Colonic mucosa (tissue), 4 donors: ENCODE measurements around the gene HJV. TPM values are rescaled to one million over a fixed set of nuclear protein-coding genes. Genes with fewer than 3 reads are reported as not detected.

Experiments
- DNase-seq: peaks from one replicate; pipeline ENCODE4 v3.0.0-alpha.2; 2020
- H3K27ac ChIP-seq: fragments of 200-600 bp; one replicate; pipeline ENCODE4 v1.8.0; 2021
- H3K27me3 ChIP-seq: fragments of 200-600 bp; one replicate; pipeline ENCODE4 v1.8.0; 2021
- H3K36me3 ChIP-seq: fragments of 200-600 bp; one replicate; pipeline ENCODE4 v1.8.0; 2021
- H3K4me1 ChIP-seq: fragments of 200-600 bp; one replicate; pipeline ENCODE4 v1.8.0; 2021; ENCODE audit warnings: mild to moderate bottlenecking
- H3K4me3 ChIP-seq: fragments of 200-600 bp; one replicate; pipeline ENCODE4 v1.8.0; 2021
- H3K9ac ChIP-seq, 2 donors: one replicate each; pipeline ENCODE4 v1.7.0; 2013; ENCODE audit warnings: control low read depth in 2 of 2, low read depth in 2 of 2, low read length in 2 of 2
- H3K9me3 ChIP-seq: fragments of 200-600 bp; one replicate; pipeline ENCODE4 v1.8.0; 2021
- intact Hi-C: fragments of 100-400 bp; cut with DNase I; formaldehyde crosslinking; loops from one replicate; pipeline ENCODE4 v1.14.1; 2022
- total RNA-seq, 2 donors: library from RNA; stranded (reverse); fragmentation: NEBNext Ultra II Directional in 1 of 2; extraction: Animal tissue kit (Norgen Biotek cat#: 25700) in 1 of 2; gene quantifications; one replicate each; pipeline ENCODE4 v1.2.1, GENCODE V29; 2021
- TF ChIP-seq, protein P1 (sequence below): fragments of 200-600 bp; IDR thresholded peaks from one replicate; pipeline ENCODE4 v1.8.0; 2022; ENCODE audit warnings: antibody characterized with exemption, mild to moderate bottlenecking
- donor health status: healthy.
- donor health status: DM: no; HTN: no; CAD: no.
- donor health status: DM: no; HTN: no; CAD: no.

HJV gene
- total RNA-seq, 2 donors from 2014 or later: not detected

DNA sequence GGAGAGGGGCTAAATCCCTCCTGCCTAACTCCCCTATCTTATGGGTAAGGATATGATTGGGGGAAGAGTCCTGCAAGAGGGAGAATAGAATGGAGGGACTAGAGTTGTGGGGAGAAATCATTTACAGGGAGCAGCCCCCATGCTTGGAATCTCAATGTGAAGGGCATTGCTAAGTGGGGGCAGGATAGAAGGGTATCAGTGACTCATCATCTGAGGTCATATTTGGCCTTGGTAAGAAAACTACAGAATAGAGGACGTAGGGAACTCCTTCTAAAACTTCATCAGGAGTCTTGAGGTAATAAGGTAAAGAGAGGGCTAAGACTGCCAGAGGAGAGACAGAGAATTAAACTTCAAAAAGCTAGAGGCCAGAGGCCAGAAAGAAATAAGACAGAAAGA, 487 bp downstream of the HJV start:
- no peak overlapping the region for H3K27ac ChIP-seq
- H3K4me1 ChIP-seq: no peaks in the 10 kb centered on the region
- H3K4me3 ChIP-seq: no peak overlapping the region
- intact Hi-C loops: no loop called here
- DNase-seq: no peak
- H3K9me3 ChIP-seq: no peaks in the 10 kb centered on the region
- TF ChIP-seq, protein P1, sequence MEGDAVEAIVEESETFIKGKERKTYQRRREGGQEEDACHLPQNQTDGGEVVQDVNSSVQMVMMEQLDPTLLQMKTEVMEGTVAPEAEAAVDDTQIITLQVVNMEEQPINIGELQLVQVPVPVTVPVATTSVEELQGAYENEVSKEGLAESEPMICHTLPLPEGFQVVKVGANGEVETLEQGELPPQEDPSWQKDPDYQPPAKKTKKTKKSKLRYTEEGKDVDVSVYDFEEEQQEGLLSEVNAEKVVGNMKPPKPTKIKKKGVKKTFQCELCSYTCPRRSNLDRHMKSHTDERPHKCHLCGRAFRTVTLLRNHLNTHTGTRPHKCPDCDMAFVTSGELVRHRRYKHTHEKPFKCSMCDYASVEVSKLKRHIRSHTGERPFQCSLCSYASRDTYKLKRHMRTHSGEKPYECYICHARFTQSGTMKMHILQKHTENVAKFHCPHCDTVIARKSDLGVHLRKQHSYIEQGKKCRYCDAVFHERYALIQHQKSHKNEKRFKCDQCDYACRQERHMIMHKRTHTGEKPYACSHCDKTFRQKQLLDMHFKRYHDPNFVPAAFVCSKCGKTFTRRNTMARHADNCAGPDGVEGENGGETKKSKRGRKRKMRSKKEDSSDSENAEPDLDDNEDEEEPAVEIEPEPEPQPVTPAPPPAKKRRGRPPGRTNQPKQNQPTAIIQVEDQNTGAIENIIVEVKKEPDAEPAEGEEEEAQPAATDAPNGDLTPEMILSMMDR: no peak
- peaks cover 16% of the 10 kb centered on the region for H3K27me3 ChIP-seq
- H3K9ac ChIP-seq: no peak overlapping the region
- H3K36me3 ChIP-seq: no peaks in the 10 kb centered on the region

DNA sequence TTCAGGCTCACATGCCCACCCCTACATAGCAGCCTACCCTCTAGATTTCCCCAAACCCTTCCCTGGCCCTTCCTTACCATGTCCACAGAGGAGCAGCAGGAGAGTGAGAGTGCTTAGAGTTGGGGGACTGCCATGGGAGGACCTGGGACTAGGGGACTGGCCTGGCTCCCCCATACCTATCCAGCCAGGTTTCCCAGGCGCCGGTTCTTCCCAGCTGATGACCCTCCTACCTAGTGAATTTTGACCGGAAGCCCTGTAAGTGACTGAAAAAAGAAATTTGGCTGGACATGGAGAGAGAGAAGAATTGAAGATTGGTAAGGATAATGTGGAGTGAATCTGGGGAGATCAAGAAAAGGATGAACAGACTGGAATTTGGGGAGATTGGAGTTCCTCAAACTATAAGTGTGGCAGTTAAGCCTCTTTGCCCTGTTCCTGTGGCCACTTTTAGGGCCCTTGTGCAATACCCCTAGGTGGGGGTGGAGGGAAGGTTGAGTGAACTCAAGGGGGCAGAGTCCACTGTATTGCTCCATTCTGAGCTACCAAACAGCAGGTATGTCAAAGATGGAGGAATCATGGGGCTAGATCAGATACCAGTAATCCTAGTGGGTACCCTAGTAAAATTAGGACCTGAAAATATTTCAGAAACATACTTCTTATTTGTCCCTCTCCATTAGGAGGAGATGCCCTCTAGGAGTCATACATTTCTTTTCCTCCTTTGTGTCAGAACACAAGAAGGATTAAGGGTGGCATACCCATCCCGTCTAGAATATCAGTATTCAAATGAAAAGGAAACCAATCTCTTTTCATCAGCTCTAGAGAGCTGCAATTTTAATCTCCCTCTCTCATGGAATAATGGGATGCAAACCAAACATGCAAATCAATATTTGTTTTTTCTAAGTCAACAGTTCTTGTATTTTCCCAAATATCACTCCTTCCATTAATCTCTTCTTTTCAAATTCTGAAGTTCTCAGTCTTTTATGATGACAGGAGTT, 1.2 kb downstream of the HJV start:
- Histone ChIP-seq H3K4me1 (no peaks in the 10 kb centered on the region), H3K9me3 (no peaks in the 10 kb centered on the region), H3K4me3 (no peak overlapping the region), H3K27ac (no peak overlapping the region), H3K9ac (no peak overlapping the region), H3K27me3 (peaks cover 16% of the 10 kb centered on the region), H3K36me3 (no peaks in the 10 kb centered on the region)
- intact Hi-C loops: no loop called here
- TF ChIP-seq, protein P1: no peak
- DNase-seq: no peak

DNA sequence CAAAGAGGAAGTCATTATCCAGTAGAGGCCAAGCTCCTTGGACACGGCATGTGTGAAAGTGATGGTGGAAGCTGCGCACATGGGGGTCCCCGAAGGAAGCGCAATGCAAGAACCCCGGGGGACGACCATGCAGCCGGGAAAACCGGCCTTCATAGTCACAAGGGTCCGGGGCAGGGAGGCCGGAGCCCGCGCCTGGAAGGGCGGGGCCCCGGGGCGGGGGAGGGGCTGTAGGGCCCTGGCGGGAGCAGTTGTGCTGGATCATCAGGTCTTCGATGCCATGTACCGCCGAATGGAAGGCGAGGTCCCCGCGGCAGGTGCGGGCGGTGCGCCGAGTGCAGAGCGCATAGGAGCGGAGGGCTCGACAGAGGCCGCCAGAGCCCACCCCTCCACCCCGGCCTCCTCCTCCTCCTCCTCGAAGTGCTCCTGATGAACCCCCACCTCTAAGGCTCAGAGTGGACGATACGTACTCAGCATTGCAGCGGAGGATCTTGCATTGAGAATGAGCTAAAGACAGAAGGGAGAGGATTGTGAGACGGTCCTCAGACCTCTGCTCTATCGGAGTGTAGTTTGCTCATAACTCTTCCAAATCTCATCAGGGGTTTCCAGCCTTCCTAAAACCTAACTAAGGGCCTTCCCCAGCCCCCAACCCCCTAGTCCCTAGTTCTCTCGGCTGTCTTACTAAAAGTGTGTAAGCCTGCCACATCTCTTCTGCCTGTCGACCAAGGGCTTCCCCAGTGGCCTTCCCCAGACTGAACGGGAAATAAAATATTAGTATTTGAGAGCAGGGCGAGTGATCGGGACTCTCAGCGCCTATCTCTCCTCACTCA, 2.1 kb downstream of the HJV start:
- intact Hi-C loops: no loop called here
- no peak overlapping the region for H3K9ac ChIP-seq
- no peak overlapping the region for H3K27ac ChIP-seq
- no peaks in the 10 kb centered on the region for H3K9me3 ChIP-seq
- no peaks in the 10 kb centered on the region for H3K36me3 ChIP-seq
- H3K4me3 ChIP-seq: no peak overlapping the region
- TF ChIP-seq, protein P1: no peak
- DNase-seq: no peak
- peaks cover 16% of the 10 kb centered on the region for H3K27me3 ChIP-seq
- H3K4me1 ChIP-seq: no peaks in the 10 kb centered on the region

DNA sequence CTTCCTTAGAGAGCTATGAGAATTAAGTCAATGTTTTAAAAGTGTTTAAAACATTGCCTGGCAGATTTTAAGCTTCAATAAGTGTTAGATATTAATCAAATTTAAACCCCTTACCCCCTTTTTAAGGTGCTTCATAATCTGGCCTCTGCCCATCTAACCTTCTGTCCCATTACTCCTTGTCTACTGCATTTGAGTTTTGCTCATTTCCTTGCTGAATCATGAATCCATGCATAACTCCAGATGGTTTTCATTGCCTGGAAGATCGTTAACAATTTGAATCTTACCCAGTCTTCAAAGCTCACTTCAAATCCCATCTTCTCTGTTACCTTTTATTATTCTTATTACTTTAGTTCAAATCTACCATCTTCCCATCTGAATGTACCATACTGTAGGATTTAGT, 4.6 kb downstream of the HJV start:
- H3K9ac ChIP-seq: no peak overlapping the region
- intact Hi-C loops: no loop called here
- no peak for DNase-seq
- H3K9me3 ChIP-seq: no peaks in the 10 kb centered on the region
- no peak overlapping the region for H3K4me3 ChIP-seq
- TF ChIP-seq, protein P1: no peak
- peaks cover 16% of the 10 kb centered on the region for H3K27me3 ChIP-seq
- H3K4me1 ChIP-seq: no peaks in the 10 kb centered on the region
- H3K27ac ChIP-seq: no peak overlapping the region
- no peaks in the 10 kb centered on the region for H3K36me3 ChIP-seq

DNA sequence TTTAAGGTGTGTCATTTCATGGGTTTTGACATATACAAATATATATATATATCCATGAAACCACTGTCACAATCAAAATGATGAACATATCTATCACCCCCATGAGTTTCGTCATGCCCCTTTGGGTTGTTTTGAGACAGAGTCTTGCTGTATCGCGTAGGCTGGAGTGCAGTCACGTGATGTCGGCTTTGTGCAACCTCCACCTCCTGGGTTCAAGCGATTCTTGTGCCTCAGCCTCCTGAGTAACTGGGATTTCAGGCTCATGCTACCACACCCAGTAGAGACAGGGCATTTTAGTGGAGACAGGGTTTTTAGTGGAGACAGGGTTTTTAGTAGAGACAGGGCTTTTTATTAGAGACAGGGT, 8.0 kb downstream of the HJV start:
- Histone ChIP-seq H3K4me3 (no peak overlapping the region), H3K4me1 (no peaks in the 10 kb centered on the region), H3K27ac (no peak overlapping the region), H3K27me3 (no peaks in the 10 kb centered on the region), H3K36me3 (no peaks in the 10 kb centered on the region), H3K9me3 (no peaks in the 10 kb centered on the region), H3K9ac (no peak overlapping the region)
- no peak for DNase-seq
- intact Hi-C loops: loop anchor here (2.0 to 5.0 kb wide), 2 partner anchors 123 to 166 kb away; partner anchors contain the start of gene NUDT17
- TF ChIP-seq, protein P1: no peak
